Measurements from ENCODE around the gene PANX3.

The PANX3 gene

GRCh38 chr11:124618863-124619262 is 7.6 kb downstream of the PANX3 start:
- no peak for DNase-seq

- DNase-seq: peak; percentile 87
Measured at GRCh38 chr11:124622531-124623451, 11.6 kb downstream of the PANX3 start, which contains the start of gene TBRG1. TSS of gene TBRG1 (plus strand) at chr11:124622864. CDS start at chr11:124623084, 220 bp downstream.

- no peak for DNase-seq
Measured at GRCh38 chr11:124623861-124624525, 12.8 kb downstream of the PANX3 start.

- no peak for DNase-seq
Measured at GRCh38 chr11:124625504-124626168, 14.4 kb downstream of the PANX3 start.

GRCh38 chr11:124627546-124627945 is 16.3 kb downstream of the PANX3 start:
- no peak for DNase-seq

- no peak for DNase-seq
Measured at GRCh38 chr11:124629961-124630360, 18.7 kb downstream of the PANX3 start.

GRCh38 chr11:124633355-124633754 is 22.1 kb downstream of the PANX3 start:
- no peak for DNase-seq

GRCh38 chr11:124635932-124636331 is 24.7 kb downstream of the PANX3 start:
- DNase-seq: no peak

GRCh38 chr11:124638500-124638899 is 27.3 kb downstream of the PANX3 start:
- DNase-seq: no peak

GRCh38 chr11:124639186-124639585 is 28.0 kb downstream of the PANX3 start:
- DNase-seq: no peak

- no peak for DNase-seq
Measured at GRCh38 chr11:124640666-124641065, 29.4 kb downstream of the PANX3 start.

GRCh38 chr11:124642628-124643027 is 31.4 kb downstream of the PANX3 start:
- no peak for DNase-seq

- no peak for DNase-seq
Measured at GRCh38 chr11:124643042-124643604, 31.9 kb downstream of the PANX3 start.

GRCh38 chr11:124643605-124644425 is 32.6 kb downstream of the PANX3 start:
- DNase-seq: no peak

- peak; percentile 42 for DNase-seq
Measured at GRCh38 chr11:124644426-124645280, 33.4 kb downstream of the PANX3 start.

GRCh38 chr11:124646148-124646547 is 34.9 kb downstream of the PANX3 start:
- DNase-seq: no peak

- no peak for DNase-seq
Measured at GRCh38 chr11:124648610-124649009, 37.4 kb downstream of the PANX3 start.

GRCh38 chr11:124656774-124657630 is 45.8 kb downstream of the PANX3 start:
- DNase-seq: no peak

GRCh38 chr11:124657904-124658303 is 46.7 kb downstream of the PANX3 start:
- DNase-seq: no peak

- DNase-seq: no peak
Measured at GRCh38 chr11:124658501-124658900, 47.3 kb downstream of the PANX3 start.

All from CD4-positive, alpha-beta T cell treated with Interleukin-10 for 1 hour (primary cell).